ENCODE results near the gene USP21.

DNA sequence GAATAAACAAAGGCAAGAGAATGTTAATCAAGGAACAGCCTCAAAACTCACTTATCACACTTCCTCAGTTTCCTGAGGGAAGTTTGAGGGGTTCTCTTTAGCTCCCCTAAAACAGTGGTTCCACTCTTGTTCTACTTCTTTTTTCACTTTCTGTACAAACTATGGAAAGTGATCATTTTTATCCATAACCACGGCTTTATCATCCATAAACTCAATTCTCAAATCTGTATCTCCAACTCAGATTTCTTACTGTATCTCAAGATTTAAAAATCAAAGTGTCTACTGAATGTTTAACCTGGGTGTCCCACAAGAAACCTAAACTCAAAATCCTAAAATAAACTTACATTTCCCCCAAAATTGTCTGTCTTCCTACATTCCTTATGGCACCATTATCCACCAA, 45.4 kb upstream of the USP21 start:
- TF ChIP-seq, protein P1, sequence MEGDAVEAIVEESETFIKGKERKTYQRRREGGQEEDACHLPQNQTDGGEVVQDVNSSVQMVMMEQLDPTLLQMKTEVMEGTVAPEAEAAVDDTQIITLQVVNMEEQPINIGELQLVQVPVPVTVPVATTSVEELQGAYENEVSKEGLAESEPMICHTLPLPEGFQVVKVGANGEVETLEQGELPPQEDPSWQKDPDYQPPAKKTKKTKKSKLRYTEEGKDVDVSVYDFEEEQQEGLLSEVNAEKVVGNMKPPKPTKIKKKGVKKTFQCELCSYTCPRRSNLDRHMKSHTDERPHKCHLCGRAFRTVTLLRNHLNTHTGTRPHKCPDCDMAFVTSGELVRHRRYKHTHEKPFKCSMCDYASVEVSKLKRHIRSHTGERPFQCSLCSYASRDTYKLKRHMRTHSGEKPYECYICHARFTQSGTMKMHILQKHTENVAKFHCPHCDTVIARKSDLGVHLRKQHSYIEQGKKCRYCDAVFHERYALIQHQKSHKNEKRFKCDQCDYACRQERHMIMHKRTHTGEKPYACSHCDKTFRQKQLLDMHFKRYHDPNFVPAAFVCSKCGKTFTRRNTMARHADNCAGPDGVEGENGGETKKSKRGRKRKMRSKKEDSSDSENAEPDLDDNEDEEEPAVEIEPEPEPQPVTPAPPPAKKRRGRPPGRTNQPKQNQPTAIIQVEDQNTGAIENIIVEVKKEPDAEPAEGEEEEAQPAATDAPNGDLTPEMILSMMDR (conservative IDR thresholded peaks at IDR 0.05 in 1 of 2, IDR thresholded peaks at IDR 0.05 in 1 of 2; ENCODE audit: extremely low read depth in 1 of 2, insufficient read depth in 1 of 2, low read depth in 1 of 2, low read length in 2 of 2): no peak
- no peak for TF ChIP-seq EZH2 (IDR thresholded peaks at IDR 0.05; ENCODE audit: borderline replicate concordance, low read length)
